Left lung (tissue), 10 donors: ENCODE measurements around the gene TRPM1. TPM values are rescaled to one million over a fixed set of nuclear protein-coding genes. Genes with fewer than 3 reads are reported as not detected.

Experiments used
- ATAC-seq: fragments of 200-7000 bp; cut with Tn5 transposase; one replicate; pipeline ENCODE4 v1.9.1; 2020; ENCODE audit warnings: moderate library complexity
- DNase-seq, 4 donors: peaks; one replicate each; pipeline ENCODE4 v3.0.0-alpha.2; 2013 to 2020
- H3K27ac ChIP-seq, 2 donors: fragments of 200-600 bp; sonication (generic) in 1 of 2; one replicate each; pipeline versions ENCODE4 v1.5.0 to v1.8.0; 2020 to 2021
- H3K27me3 ChIP-seq, 2 donors: fragments of 200-600 bp; sonication (generic) in 1 of 2; one replicate each; pipeline versions ENCODE4 v1.5.0 to v1.8.0; 2020 to 2021
- H3K36me3 ChIP-seq, 2 donors: fragments of 200-600 bp; sonication (generic) in 1 of 2; one replicate each; pipeline versions ENCODE4 v1.5.0 to v1.8.0; 2020 to 2021
- H3K4me1 ChIP-seq, 2 donors: fragments of 200-600 bp; one replicate each; pipeline ENCODE4 v1.8.0; 2021
- H3K4me3 ChIP-seq, 2 donors: fragments of 200-600 bp; sonication (generic) in 1 of 2; one replicate each; pipeline versions ENCODE4 v1.5.0 to v1.8.0; 2020 to 2021; ENCODE audit warnings: mild to moderate bottlenecking in 1 of 2
- H3K9me3 ChIP-seq, 2 donors: fragments of 200-600 bp; sonication (generic) in 1 of 2; one replicate each; pipeline versions ENCODE4 v1.5.0 to v1.8.0; 2020 to 2021
- CTCF ChIP-seq, 2 donors: fragments of 200-600 bp; sonication (generic) in 1 of 2; IDR thresholded peaks; one replicate each; pipeline versions ENCODE4 v1.5.0 to v1.8.0; 2021; ENCODE audit warnings: antibody characterized with exemption in 2 of 2
- intact Hi-C, 2 donors: fragments of 100-400 bp; cut with DNase I; formaldehyde crosslinking; loops; one replicate each; pipeline versions ENCODE4 v1.11.2 to v1.14.2; 2022
- polyA plus RNA-seq, 6 donors: library from polyadenylated mRNA; unstranded; fragments of 120-200 nt; gene quantifications; one replicate each; pipeline ENCODE4 v1.2.1, GENCODE V29; 2013; ENCODE audit not compliant: insufficient read length in 6 of 6
- total RNA-seq, 2 donors: library from RNA; stranded (reverse); fragmentation: NEBNext Ultra II Directional; extraction: Animal tissue kit (Norgen Biotek cat#: 25700); gene quantifications; one replicate each; pipeline ENCODE4 v1.2.1, GENCODE V29; 2021
- donor health status: DM: no; HTN: yes; CAD: no.
- donor health status: DM: no; HTN: no; CAD: no.

TRPM1 gene
- total and polyA plus RNA-seq, 8 donors: 0.03 to 0.04 TPM; not detected in 6

DNA sequence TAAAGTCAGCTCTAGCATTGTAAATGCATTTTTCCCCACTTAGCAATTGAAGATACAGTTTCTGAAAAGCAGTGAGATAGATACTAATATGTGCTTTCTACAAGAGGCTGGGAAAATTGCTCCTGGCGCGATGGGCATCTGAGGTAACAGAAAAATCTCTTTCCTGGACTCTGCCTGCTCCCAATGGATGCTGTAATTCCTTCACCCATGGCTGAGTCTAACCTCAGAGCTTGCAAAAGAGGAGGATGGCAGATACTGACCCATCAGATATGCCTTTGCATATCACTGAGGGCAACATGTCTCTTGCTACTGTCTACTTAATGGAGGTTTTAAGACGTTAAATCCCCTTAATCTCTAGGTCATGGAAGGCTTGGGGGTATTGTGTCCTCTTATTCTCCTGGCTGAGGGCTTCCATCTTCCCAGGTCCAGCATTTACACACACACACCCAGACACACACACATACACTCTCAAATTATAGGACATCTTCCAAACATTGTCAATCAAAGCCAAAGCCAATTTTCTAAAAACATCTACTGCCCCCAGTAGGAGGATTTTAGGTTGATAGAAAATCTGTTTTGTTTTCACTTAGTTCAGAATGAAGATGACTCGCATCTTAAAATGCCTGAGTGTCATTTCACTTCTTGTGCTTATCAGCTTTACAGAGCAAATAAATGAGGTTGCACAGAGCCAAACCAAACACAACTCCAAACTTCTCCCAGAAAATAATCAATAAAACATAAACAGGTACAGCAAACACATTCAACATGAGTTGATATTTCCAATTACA is 2.4 kb downstream of the TRPM1 start:
- intact Hi-C loops: no loop called here
- H3K9me3 ChIP-seq: no peaks in the 10 kb centered on the region
- H3K36me3 ChIP-seq: no peaks in the 10 kb centered on the region
- TF ChIP-seq CTCF (IDR thresholded peaks at IDR 0.05): no peak
- ATAC-seq: no peak
- no peak overlapping the region for H3K27ac ChIP-seq
- H3K4me1 ChIP-seq: no peaks in the 10 kb centered on the region
- H3K4me3 ChIP-seq: no peak overlapping the region
- DNase-seq: no peak
- H3K27me3 ChIP-seq: no peaks in the 10 kb centered on the region

- H3K9me3 ChIP-seq: no peaks in the 10 kb centered on the region
- no peaks in the 10 kb centered on the region for H3K27me3 ChIP-seq
- no peak for TF ChIP-seq CTCF (IDR thresholded peaks at IDR 0.05)
- no peak overlapping the region for H3K27ac ChIP-seq
- DNase-seq (no peak), ATAC-seq (no peak)
- H3K4me1 ChIP-seq: no peaks in the 10 kb centered on the region
- intact Hi-C loops: no loop called here
- H3K4me3 ChIP-seq: no peak overlapping the region
- H3K36me3 ChIP-seq: no peaks in the 10 kb centered on the region
Observed at GRCh38 chr15:31098491-31098917, 3.0 kb downstream of the TRPM1 start.

- no peak overlapping the region for H3K4me3 ChIP-seq
- intact Hi-C loops: no loop called here
- no peaks in the 10 kb centered on the region for H3K4me1 ChIP-seq
- DNase-seq (no peak), ATAC-seq (no peak)
- no peaks in the 10 kb centered on the region for H3K36me3 ChIP-seq
- no peak for TF ChIP-seq CTCF (IDR thresholded peaks at IDR 0.05)
- no peak overlapping the region for H3K27ac ChIP-seq
- no peaks in the 10 kb centered on the region for H3K9me3 ChIP-seq
- no peaks in the 10 kb centered on the region for H3K27me3 ChIP-seq
Observed at GRCh38 chr15:31096563-31096962, 5.0 kb downstream of the TRPM1 start.

DNA sequence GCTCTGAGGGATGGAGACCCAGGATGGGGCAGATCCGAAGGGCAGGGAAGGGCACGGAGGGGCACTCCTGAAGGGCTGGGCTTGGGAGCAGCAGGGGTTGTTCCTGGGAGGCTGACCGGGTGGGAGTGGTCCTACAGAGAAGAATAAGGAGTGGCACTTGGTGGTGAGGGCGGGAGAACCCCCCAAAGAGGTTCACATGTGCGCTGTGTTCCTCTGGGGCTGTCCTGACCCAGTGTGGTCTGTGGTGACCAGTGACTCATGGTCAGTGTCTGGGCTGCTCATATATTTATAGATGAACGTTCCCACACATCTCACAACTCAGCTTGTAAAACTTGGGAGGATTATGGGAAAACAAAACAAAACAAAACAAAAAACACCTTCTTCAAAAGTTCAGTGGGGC is 10.0 kb downstream of the TRPM1 start:
- no peak overlapping the region for H3K27ac ChIP-seq
- no peak overlapping the region for H3K4me3 ChIP-seq
- no peaks in the 10 kb centered on the region for H3K9me3 ChIP-seq
- ATAC-seq (no peak), DNase-seq (no peak)
- no peak for TF ChIP-seq CTCF (IDR thresholded peaks at IDR 0.05)
- H3K27me3 ChIP-seq: no peaks in the 10 kb centered on the region
- intact Hi-C loops: no loop called here
- no peaks in the 10 kb centered on the region for H3K36me3 ChIP-seq
- no peaks in the 10 kb centered on the region for H3K4me1 ChIP-seq

DNA sequence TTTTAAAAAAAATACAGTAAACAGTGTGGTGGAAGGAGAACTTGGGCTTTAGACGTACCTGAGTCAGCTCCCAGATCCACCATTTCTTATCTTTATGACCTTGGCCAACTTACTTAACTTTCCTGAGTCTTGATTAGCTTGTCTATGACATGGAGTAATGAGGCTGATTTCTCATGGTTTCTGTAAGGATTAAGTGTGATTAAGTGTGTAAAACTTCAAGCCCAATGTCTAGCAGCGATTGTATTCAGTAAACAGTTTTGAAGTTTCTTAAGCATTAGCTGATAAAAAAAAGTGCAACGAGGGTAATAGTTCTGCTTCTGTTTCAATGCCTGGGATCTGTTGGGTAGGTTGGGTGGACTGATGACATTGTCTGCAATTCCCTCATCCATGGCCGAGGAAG is 10.8 kb downstream of the TRPM1 start:
- Histone ChIP-seq H3K4me3 (no peak overlapping the region), H3K4me1 (no peaks in the 10 kb centered on the region), H3K27ac (no peak overlapping the region), H3K27me3 (no peaks in the 10 kb centered on the region), H3K36me3 (no peaks in the 10 kb centered on the region), H3K9me3 (no peaks in the 10 kb centered on the region)
- intact Hi-C loops: no loop called here
- no peak for TF ChIP-seq CTCF (IDR thresholded peaks at IDR 0.05)
- DNase-seq (no peak), ATAC-seq (no peak)
